Measurements from ENCODE around the gene TENM4.

DNA sequence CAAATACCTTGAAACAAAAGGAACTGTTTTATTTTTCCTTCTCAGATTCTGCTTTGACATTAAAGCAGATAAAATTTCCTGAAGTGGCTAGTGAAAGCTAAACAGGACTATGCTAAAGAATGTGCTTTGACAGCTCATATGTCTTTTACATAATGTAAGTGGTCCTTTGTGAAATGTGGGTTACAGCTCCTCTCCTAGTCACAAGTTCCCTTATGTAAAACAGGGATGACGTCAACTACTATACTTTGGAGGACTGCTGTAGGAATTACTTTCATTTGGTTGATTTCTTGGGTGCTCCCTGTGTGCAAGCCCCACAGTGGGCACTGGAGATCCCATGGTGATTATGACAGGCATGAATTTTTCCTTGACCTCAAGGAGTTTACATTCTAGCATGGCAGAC is 649.6 kb downstream of the TENM4 start:
- TF ChIP-seq, protein P1, sequence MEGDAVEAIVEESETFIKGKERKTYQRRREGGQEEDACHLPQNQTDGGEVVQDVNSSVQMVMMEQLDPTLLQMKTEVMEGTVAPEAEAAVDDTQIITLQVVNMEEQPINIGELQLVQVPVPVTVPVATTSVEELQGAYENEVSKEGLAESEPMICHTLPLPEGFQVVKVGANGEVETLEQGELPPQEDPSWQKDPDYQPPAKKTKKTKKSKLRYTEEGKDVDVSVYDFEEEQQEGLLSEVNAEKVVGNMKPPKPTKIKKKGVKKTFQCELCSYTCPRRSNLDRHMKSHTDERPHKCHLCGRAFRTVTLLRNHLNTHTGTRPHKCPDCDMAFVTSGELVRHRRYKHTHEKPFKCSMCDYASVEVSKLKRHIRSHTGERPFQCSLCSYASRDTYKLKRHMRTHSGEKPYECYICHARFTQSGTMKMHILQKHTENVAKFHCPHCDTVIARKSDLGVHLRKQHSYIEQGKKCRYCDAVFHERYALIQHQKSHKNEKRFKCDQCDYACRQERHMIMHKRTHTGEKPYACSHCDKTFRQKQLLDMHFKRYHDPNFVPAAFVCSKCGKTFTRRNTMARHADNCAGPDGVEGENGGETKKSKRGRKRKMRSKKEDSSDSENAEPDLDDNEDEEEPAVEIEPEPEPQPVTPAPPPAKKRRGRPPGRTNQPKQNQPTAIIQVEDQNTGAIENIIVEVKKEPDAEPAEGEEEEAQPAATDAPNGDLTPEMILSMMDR (IDR thresholded peaks at IDR 0.05) = no peak
- TF ChIP-seq EZH2phosphoT487 (IDR thresholded peaks at IDR 0.05) = no peak

Measured in neural progenitor cell (in vitro differentiated cells).